Ovary (tissue), 3 donors: ENCODE measurements around the gene AP1AR.

Experiments
- CTCF ChIP-seq, 3 donors: fragments of 450-650 bp in 2 of 3; fragments of 200-600 bp in 1 of 3; IDR thresholded peaks; one replicate each; pipeline versions ENCODE4 v1.5.1 to v1.8.0; 2016 to 2022; ENCODE audit warnings: antibody characterized with exemption in 3 of 3, mild to moderate bottlenecking in 1 of 3
- POLR2A ChIP-seq: fragments of 450-650 bp; IDR thresholded peaks from one replicate; pipeline ENCODE4 v1.6.1; 2017; ENCODE audit warnings: antibody characterized with exemption, mild to moderate bottlenecking, moderate library complexity
- donor health status: DM: no; HTN: no; CAD: no.

- TF ChIP-seq CTCF (IDR thresholded peaks at IDR 0.05) = peak in 1 of 3 donors; percentile 38
- TF ChIP-seq POLR2A = no peak
Measured at GRCh38 chr4:112266823-112267222, 35.2 kb downstream of the AP1AR start.
